ENCODE results near the gene GPR176. TPM values are rescaled to one million over a fixed set of nuclear protein-coding genes. Genes with fewer than 3 reads are reported as not detected.
A peak's percentile ranks its signal among the peaks of the same experiment; 100 is the strongest.

Gene GPR176
- total RNA-seq, 1 donor from 2014 or later, result 7.2 TPM

- TF ChIP-seq CTCF (conservative IDR thresholded peaks at IDR 0.05), result no peak
- H3K36me3 Mint-ChIP-seq, result no peaks in the 10 kb centered on the region
- no peaks in the 10 kb centered on the region for H3K27me3 Mint-ChIP-seq
- no peaks in the 10 kb centered on the region for H3K9me3 Mint-ChIP-seq
- H3K27ac Mint-ChIP-seq, result no peak overlapping the region
- no peak for DNase-seq (ENCODE audit: extremely low spot score, unreplicated experiment)
- H3K4me1 Mint-ChIP-seq (ENCODE audit: unreplicated experiment), result no peaks in the 10 kb centered on the region
- H3K4me3 Mint-ChIP-seq, result no peak overlapping the region
Measured at GRCh38 chr15:39890621-39891020, 29.4 kb downstream of the GPR176 start.

- TF ChIP-seq CTCF (conservative IDR thresholded peaks at IDR 0.05), result no peak
- DNase-seq (ENCODE audit: extremely low spot score, unreplicated experiment), result no peak
- Mint-ChIP-seq H3K4me3 (no peak overlapping the region), H3K4me1 (ENCODE audit: unreplicated experiment) (no peaks in the 10 kb centered on the region), H3K27me3 (no peaks in the 10 kb centered on the region), H3K36me3 (no peaks in the 10 kb centered on the region), H3K27ac (no peak overlapping the region), H3K9me3 (no peaks in the 10 kb centered on the region)
Measured at GRCh38 chr15:39889601-39890000, 30.5 kb downstream of the GPR176 start.

- H3K27ac Mint-ChIP-seq, result peak overlapping the region; percentile 23
Measured at GRCh38 chr15:39888809-39889208, 31.3 kb downstream of the GPR176 start.

GRCh38 chr15:39888243-39888642 is 31.8 kb downstream of the GPR176 start:
- no peak overlapping the region for H3K4me3 Mint-ChIP-seq
- no peak for TF ChIP-seq CTCF (conservative IDR thresholded peaks at IDR 0.05)
- peaks cover 3% of the 10 kb centered on the region for H3K27me3 Mint-ChIP-seq
- H3K9me3 Mint-ChIP-seq, result no peaks in the 10 kb centered on the region
- H3K4me1 Mint-ChIP-seq (ENCODE audit: unreplicated experiment), result no peaks in the 10 kb centered on the region
- peak overlapping the region; percentile 23 for H3K27ac Mint-ChIP-seq
- DNase-seq (ENCODE audit: extremely low spot score, unreplicated experiment), result no peak
- H3K36me3 Mint-ChIP-seq, result no peaks in the 10 kb centered on the region

More at GRCh38 chr15:39888809-39889208, 31.3 kb downstream of the GPR176 start:
- Mint-ChIP-seq H3K9me3 (no peaks in the 10 kb centered on the region), H3K4me1 (ENCODE audit: unreplicated experiment) (no peaks in the 10 kb centered on the region), H3K36me3 (no peaks in the 10 kb centered on the region), H3K27me3 (peaks cover 3% of the 10 kb centered on the region), H3K4me3 (no peak overlapping the region)
- no peak for DNase-seq (ENCODE audit: extremely low spot score, unreplicated experiment)
- no peak for TF ChIP-seq CTCF (conservative IDR thresholded peaks at IDR 0.05)

- no peak overlapping the region for H3K4me3 Mint-ChIP-seq
- H3K4me1 Mint-ChIP-seq (ENCODE audit: unreplicated experiment), result no peaks in the 10 kb centered on the region
- no peak for DNase-seq (ENCODE audit: extremely low spot score, unreplicated experiment)
- H3K36me3 Mint-ChIP-seq, result no peaks in the 10 kb centered on the region
- no peaks in the 10 kb centered on the region for H3K9me3 Mint-ChIP-seq
- no peak for TF ChIP-seq CTCF (conservative IDR thresholded peaks at IDR 0.05)
- H3K27ac Mint-ChIP-seq, result no peak overlapping the region
- H3K27me3 Mint-ChIP-seq, result peaks cover 3% of the 10 kb centered on the region
Measured at GRCh38 chr15:39887832-39888231, 32.2 kb downstream of the GPR176 start.

GRCh38 chr15:39887211-39887610 is 32.9 kb downstream of the GPR176 start:
- Mint-ChIP-seq H3K36me3 (no peaks in the 10 kb centered on the region), H3K4me1 (ENCODE audit: unreplicated experiment) (no peaks in the 10 kb centered on the region), H3K9me3 (no peaks in the 10 kb centered on the region), H3K4me3 (no peak overlapping the region), H3K27ac (no peak overlapping the region), H3K27me3 (peaks cover 3% of the 10 kb centered on the region)
- no peak for DNase-seq (ENCODE audit: extremely low spot score, unreplicated experiment)
- TF ChIP-seq CTCF (conservative IDR thresholded peaks at IDR 0.05), result no peak

All from type B pancreatic cell (in vitro differentiated cells).